Stomach (tissue), 4 donors: ENCODE measurements around the gene KMT2E.

Source experiments
- CTCF ChIP-seq, 7 experiments: fragments of 450-650 bp in 4 of 7; fragments of 200-600 bp in 3 of 7; sonication (generic) in 3 of 7; IDR thresholded peaks; one replicate each; pipeline ENCODE4 v1.5.1; 2016 to 2019; ENCODE audit warnings: antibody characterized with exemption in 7 of 7, control low read depth in 2 of 7, mild to moderate bottlenecking in 1 of 7
- EP300 ChIP-seq: sonication (generic); formaldehyde crosslinking; IDR thresholded peaks from one replicate; pipeline ENCODE4 v1.6.1; 2017; ENCODE audit warnings: antibody characterized with exemption

DNA sequence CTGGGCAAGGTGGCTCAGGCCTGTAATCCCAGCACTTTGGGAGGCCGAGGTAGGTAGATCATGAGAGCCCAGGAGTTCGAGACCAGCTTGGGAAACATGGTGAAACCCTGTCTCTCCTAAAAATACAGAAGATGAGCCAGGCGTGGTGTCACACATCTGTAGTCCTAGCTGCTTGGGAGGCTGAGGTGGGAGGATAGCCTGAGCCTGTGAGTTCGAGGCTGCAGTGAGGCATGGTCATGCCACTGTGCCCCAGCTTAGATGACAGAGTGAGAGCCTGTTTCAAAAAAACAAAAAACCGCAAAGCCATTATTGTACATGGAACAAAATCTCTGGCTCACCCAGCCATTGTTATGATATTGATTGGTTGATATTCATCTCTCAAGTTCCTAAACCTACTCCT lies 53.7 kb downstream of the KMT2E start:
- no peak for TF ChIP-seq CTCF (IDR thresholded peaks at IDR 0.05)
- TF ChIP-seq EP300: no peak
